GM19395 (cell line): ENCODE data around the gene FRMPD4.

Source experiments
- ATAC-seq: cut with Tn5 transposase; IDR thresholded peaks from one replicate; pipeline ENCODE4 v1.9.1; 2021; ENCODE audit warnings: mild to moderate bottlenecking, moderate library complexity; ENCODE audit not compliant: unreplicated experiment

Gene FRMPD4

DNA sequence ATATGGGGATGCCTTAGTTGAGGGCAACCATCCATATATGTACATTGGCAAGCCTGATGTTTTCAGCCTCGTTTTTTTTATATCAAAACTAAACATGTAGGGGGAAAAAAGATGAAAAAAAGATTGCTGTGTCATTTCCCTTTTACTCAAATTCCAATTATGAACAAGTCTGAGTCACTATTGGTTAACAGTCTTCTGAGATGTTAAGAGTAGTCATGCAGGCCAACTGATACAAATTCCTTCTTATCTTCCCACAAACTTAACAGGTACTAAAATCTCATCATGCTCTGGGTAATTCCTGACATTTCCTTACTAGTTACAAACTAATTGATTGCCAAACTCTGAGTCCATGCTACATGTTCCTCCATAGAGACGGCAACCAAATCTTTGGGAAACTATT lies 222.1 kb downstream of the FRMPD4 start:
- ATAC-seq, result no peak

DNA sequence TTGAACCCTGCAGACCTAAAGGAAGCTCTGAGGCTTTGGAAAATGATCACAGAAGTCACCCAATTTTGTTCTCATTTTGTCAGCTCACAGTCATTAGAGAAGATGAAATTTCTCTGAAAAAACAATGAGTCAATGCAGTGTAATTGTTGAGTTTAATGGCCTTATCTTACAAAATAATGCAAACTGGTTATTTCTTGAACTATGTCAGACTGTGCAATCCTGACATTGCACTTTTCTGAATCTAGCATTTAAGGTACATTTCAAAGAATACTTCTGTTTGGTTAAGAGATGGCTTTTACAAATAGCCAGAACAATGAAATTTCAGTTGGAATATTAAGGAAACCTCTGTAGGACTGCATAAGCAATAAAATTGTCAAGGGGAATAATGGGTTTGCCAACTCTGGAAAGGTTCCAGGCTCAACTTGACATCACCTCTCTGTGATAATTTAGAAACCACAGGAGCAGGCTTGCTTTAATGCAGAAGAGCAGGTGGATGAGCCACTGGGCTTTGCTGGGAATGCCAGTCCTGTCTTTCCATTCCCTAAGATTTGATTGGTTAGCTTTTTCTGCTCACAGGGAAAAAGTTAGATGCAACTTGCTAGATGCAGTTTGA lies 222.8 kb downstream of the FRMPD4 start:
- ATAC-seq, result no peak

DNA sequence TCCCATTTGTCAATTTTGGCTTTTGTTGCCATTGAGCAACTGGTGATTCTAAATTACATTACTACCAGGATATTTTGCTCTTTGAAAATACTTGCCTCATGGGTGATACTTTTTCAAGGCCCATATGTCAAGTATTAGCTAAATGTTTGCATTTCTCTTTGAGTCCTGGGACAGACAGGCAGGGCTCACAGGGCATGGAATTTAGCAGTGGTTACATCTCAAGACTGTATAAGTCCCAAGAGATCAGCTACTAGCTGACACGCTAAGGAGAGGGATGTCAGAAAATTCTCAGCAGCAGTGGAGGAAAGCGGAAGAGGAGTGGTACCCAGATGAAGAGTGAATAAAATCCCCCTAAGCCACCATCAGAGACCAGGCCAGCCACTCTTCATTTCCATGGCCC lies 224.9 kb downstream of the FRMPD4 start:
- ATAC-seq, result no peak

DNA sequence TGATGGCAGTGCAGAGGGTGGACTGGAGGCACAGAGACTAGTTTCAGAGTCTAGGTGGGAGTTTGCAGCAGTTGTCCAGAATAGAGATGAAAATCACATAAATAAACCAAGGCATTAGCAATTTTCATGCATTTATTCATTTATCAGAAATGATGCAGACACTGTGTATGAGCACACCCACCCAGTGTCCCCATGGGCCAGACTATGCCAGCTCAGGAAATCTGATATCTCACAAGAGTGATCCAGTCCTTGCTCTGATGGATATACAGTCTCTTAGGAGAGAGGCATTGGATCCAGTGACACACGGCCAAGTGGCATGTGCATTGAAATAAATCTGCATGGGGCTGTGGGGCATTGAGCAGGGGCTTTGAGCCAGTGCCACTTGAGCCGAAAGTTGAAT lies 228.2 kb downstream of the FRMPD4 start:
- ATAC-seq, result no peak

DNA sequence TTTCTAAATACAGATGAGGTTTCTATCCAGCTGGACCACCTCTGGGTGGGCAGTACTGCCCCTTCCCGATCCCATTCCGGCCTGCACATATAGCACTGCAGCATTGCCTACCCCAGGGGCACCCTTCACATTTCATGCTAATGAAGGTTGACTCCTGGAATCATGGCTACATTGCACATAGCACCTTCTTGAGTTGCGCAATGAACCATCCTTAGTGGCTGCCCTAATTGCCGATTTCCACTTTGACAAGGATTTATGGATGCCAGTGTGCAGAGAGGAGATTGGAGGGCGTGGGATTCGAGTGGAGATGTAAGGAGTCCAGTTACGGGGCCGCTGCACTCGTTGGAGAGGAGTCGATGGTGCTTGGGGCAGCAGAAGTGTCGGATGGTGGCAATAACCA lies 229.0 kb downstream of the FRMPD4 start:
- ATAC-seq, result no peak

DNA sequence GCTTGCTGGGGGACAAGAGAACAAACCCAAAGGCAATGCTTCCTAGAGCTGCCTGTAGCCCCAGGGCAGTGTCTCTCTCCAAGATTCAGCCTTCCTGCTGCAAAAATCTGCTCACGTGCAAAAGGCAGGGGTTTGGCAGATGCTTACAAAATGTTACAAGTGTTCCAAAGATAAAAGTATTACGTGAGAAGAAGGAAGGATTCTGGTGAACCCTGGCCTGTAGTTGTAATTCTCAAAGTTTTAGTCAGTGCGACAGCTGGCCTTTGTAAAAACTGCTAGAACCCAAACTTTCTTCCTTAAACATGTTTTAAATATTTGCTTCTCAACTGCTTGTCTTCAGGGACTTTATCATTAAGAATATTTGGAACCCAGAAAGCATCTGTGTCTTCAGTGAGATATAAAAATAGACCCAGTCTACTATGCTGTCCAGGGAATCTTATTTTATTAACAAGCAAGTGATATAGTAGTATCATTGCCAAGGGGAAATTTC lies 232.3 kb downstream of the FRMPD4 start:
- no peak for ATAC-seq

DNA sequence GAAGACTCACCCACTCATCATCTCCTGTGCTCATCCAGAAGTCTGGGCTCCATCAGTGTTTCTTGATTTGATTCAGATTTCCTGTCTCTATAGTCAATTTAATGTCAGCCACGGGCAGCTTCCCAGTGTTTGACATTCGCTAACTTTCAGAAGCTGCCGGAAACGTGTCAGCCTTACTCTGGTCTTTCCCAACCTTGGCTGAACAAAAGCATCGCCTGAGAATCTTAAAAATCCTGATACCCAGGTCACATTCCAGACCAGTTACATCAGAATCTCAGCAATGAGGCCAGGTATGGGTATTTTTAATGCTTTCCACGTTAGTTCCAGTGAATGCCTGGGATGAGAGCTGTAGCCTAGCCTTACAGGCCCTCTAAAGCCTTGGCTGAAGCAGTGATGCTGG lies 233.8 kb downstream of the FRMPD4 start:
- no peak for ATAC-seq

DNA sequence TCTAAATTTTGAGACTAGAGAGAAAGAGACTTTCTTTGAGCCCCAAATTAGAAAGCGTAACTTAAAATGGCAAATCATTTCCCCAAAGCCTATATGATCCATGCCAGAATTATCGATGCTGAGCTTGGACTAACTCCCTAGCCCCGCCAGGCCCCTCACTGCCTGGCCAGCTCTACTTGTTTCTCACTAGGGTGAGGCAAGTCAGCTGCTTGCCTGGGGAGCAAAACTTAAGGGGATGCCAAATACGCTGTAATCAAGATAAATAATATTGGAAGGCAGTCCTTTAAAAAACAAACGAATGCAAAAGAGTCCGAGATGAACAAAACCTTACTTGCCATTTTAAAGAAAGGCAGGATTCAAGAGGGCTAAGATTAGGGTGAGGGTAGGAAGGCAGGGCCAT lies 236.0 kb downstream of the FRMPD4 start:
- ATAC-seq, result no peak

DNA sequence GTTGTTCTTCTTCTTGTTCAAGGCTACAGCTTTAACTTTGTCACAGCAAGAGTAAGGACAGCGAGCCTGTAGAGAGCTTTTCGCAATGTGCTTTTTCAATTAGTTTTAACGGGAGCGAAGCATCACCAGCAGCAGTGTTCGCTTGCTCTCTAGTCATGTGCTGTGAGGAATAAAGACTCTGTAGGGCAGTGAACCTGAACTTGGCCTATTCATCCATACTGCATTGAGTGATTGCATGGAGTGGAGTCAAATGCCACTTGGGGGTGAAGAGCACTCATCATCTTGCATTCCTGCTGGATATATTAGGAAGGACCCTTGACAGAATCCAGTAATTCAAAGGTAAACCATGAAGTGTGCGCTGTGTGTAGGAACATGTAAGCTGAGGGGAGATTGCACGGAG lies 240.0 kb downstream of the FRMPD4 start:
- ATAC-seq, result no peak

DNA sequence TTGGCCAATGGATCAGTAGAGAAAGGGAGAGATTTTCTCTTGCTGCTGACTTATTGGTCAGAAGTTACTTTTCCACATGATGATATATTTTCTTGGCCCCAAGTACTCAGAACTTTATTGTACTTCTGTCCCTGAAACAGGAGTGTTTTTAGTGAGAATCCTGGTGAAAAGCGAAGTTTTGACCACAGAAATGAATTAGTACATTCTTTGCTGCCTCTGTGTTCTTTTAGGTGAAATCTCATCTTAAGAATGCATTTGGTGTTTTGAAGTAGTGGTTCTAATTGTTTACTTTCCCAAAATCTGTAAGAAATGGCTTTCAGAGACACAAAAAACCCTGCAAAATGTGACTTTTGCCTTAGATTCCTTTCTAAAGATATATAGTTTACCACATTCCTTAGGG lies 240.4 kb downstream of the FRMPD4 start:
- no peak for ATAC-seq

DNA sequence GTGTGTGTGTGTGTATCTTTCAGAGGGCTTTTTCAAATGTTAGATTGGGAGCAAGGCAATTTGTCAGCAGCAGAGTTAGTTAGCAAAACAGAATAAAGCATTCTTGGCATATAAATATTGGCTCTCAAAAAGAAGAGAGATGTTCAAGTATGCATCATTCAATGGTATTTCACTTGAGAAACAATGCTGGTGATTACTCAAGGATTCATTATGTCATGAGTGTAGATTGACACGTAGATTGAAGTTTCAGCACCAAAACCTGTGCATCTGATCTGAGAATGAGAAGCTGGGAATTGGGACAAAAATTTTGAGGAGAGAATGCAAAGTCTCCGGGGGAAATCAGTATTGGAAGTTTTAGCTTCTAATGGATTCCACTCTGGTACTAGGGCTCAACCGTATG lies 241.4 kb downstream of the FRMPD4 start:
- no peak for ATAC-seq

DNA sequence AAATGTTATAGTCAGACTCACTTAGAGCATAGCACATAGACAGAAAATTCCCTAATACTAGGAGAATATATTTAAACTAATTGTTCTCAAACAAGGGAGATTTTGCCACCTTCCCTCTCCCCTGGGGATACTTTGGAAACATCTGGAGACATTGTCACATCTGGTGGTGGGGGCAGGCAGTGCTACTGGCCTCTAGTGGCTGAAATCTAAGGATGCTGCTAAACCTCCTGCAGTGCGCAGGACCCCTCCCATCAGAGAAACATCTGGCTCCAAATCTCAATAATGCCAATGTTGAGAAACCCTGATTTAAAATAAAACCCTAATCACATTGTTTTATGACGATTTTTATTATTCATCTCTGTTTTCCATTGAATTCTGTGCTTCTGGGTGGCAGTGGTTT lies 244.9 kb downstream of the FRMPD4 start:
- no peak for ATAC-seq

DNA sequence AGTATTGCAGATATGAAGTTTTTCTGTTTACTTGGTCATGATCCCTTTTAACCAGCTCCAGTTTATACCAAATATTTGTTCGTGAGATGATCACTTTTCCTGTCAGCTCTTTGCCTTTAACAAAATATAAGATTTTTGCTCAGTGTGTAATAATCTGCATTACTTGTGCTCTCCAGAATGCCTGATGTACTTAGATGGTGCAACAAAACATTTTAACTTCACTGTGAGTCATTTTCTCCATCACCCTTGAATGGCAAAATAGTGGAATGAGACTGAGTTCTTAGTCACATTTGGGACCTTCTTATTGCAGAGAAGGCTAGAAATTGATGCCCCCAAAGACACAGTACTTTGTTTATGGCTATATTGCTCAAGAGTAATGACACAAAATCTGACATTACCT lies 252.0 kb downstream of the FRMPD4 start:
- ATAC-seq, result no peak

DNA sequence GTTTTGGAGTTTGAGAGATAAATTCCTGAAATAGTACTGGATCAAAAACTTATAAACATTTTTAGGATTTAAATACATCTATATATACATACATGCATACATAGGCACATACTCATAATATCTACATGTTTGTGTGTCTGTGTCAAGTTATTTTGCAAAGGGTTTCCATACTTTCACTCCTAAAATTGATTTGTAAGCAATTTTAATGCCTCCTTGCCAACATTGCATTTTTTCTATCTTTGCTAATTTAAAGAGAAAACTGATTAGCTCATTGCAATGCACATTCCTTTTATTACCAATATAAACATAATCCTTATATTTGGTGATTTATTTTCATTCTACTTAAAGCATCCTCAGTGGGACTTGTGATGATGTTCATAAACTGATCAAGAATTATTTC lies 258.3 kb downstream of the FRMPD4 start:
- ATAC-seq, result no peak

DNA sequence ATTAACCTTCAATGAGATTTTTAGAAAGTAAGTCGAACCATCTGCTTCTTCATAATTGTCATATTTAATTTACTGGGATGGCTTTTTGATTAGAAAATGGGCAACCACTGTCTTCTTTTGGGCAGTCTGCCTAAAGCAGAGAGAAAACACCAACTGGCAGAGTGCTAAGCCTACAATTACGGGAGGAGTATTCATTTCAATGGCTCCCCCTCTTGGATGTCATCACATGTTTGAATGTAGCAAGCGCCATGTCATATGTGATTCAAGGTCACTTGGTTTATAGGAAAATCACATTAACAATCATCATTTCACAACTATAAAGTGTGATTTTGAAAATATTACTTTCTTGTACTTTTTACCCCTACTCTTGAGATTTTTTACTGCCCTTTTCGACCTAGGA lies 261.9 kb downstream of the FRMPD4 start:
- no peak for ATAC-seq

DNA sequence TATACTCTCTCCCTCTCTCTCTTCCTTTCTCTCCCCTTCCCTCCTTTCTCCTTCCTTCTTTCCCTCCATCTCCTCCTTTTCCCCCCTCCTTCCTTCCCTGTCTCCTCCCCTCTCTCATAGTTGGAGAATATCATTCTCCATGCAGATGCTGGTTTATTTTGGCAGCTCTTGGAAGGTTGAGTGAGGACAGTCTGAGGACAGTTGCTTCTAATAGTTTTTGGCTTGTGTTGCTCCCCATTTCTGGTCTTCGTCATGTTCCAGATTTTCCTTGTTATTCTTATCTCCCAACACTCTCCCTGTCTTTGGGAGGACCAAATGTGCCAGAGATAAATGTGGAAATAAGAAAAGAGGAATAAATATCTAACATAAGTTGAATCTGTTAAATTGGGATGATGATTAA lies 263.0 kb downstream of the FRMPD4 start:
- ATAC-seq, result no peak

DNA sequence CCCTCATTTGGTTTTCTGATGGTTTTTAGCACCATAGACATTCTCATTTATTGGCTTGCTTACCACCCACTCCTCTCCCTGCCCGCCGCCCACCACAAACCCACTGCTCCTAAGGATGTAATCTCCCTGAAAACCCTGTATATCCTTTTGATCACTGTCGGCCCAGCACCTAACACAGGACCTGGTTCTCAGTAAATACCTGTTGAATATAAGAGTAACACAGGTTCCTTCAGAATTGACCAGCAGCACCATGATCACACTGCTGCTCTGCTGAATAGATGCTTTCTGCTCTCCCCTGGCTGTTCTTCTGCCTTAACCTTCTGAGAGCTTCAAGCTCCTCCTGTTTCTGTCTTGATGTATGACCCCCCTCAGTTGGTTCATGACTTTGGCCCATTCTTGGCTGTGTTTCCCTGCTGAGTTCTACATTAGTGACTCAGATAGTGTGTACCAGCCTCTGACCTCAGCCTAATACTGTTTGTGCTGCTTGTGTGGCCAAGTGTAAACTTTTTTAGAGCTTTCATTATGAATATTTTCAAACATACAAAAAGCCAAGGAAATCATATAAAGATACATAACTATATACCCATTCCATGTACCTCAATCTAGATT lies 265.3 kb downstream of the FRMPD4 start:
- no peak for ATAC-seq

DNA sequence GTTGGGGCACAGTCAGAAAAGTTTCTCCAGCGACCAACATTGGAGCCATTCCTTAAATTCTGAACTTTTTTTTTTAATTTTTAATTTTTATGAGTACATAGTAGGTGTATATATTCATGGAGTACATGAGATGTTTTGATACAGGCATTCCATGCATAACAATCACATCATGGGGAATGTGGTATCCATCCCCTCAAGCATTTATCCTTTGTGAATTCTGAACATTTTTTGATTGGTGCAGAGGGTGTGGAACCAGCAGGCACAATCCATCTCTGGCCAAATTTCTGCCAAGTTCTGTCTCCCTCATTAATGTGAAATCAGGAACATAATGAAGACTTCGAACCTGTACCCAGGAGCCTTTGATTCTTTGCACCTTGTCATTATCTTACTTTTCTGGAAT lies 267.0 kb downstream of the FRMPD4 start:
- ATAC-seq, result no peak

DNA sequence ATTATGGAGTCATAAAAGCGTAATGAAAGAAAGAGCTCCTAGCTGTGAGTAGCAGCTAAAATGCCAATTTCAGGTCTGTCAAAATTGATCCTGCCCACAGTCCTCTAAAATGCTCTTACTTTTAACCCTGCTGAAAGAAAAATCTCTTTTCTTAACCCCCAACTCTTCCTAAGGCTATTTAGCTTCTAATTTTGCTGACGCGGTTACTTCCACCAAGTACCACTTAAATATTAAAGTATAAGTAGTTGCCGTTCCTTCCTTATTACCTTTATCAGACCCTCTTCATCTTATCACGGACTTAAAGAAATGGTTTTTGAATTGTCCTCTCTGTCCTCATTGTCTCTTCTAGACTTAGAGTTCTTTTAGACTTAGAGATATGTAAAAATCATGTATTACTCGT lies 272.2 kb downstream of the FRMPD4 start:
- ATAC-seq, result no peak

DNA sequence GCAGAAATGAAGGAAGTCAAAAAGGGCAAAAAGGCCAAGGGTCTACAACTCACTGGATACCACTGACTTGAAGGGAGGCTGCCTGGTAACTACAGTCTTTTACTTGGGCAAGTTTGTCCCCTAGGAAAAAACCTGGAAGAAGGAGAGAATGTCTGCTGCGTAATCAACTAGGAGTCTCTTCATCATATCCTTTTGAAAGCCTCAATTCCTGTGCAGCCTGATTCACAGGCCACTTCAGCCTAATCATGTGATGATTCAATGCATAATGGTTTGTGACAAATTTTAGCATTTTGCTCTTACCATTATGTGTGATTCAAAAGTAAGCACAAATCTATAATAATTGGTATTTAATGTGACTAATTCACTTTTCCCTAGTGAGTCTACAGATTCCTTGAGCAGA lies 273.6 kb downstream of the FRMPD4 start:
- no peak for ATAC-seq

DNA sequence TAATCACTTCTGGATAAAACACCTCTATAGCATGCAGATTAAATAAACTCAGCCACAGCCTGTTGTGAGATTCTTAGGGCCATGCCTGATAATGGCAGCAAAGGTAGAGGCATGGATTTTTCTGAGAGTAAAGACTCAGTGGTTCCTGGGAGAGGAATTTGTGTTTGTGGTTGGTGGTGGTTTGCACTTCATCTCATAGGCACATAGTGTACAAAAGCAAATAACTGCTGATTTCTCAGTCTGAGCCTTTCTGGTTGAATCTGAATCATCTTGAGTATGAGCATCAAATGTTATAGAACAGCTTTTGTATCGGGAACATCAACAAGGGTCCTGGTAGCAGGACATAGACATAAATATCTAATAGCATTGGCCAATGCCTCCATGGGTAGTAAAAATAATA lies 274.3 kb downstream of the FRMPD4 start:
- ATAC-seq, result no peak

DNA sequence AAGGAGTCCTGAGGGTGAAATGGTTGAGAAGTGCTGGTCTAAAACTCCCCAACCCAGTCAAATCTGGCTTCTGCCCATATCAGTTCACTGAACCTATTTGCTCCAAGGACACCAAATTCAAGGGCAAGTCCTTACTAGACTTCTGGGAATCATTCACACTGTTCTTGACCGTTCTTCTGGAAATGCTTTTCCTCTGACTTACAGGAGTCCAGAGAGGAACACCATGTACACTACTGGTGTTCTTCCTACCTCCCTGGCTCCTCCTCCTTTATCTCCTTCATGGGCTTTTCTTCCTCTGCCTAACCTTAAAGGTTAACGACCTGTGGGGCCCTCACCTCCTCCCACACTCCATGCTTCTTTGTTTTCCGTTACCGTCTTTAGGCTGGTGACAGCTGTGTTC lies 281.3 kb downstream of the FRMPD4 start:
- ATAC-seq, result no peak

DNA sequence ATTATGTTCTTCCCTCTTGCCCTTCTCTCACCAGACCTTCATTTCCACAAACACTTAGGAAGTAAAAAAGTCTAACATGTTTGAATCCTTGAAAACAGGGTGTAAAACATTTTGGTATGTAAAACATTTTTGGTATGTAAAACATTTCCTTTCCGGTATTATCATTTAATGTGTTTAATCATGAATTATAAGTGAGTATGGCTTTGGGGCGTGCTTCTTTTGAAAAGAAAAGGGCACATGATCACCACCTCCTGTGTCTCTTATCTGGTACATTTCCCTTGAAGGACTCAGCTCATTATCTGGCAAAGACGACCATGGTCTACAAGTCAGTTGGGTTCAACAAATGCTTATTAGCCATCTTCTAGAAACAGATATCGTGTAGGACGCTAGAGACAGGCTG lies 283.6 kb downstream of the FRMPD4 start:
- ATAC-seq, result no peak
